ENCODE results near the gene UBASH3A. TPM values are rescaled to one million over a fixed set of nuclear protein-coding genes. Genes with fewer than 3 reads are reported as not detected.

Gene UBASH3A
- total RNA-seq, 1 experiment from 2014 or later: 0.07 TPM

- no peaks in the 10 kb centered on the region for H3K9me3 ChIP-seq (ENCODE audit: control insufficient read depth in 1 of 2, insufficient read depth in 1 of 2, low read depth in 1 of 2, low read length in 2 of 2)
- no peak for ATAC-seq
- H2AFZ ChIP-seq (ENCODE audit: low read depth, low read length, poor library complexity, severe bottlenecking): no peak overlapping the region
- H3K9ac ChIP-seq (ENCODE audit: low read length): no peak overlapping the region
- RAD21 ChIA-PET (ENCODE audit: low non-redundant PET in 1 of 2, low total read pairs in 2 of 2, uncharacterized antibody in 2 of 2, unreplicated experiment in 2 of 2): no interaction called here
- intact Hi-C loops (cut with micrococcal nuclease): loop anchor here (2.0 kb wide), 1 partner anchor 71 kb away; no protein-coding TSS in a partner anchor
- POLR2A ChIA-PET: no interaction called here
- no peaks in the 10 kb centered on the region for H3K36me3 ChIP-seq (ENCODE audit: control insufficient read depth in 1 of 2, insufficient read depth in 2 of 2, low read length in 2 of 2)
- H3K27me3 ChIP-seq (ENCODE audit: insufficient read depth, low read length): no peaks in the 10 kb centered on the region
- DNase-seq (ENCODE audit: low read depth, low spot score): no peak
- H3K9me2 ChIP-seq (ENCODE audit: insufficient read depth): no peaks in the 10 kb centered on the region
- H3K4me3 ChIP-seq (replicated peaks in 1 of 2; ENCODE audit: low read depth in 1 of 2, low read length in 2 of 2): no peak overlapping the region
- no peak overlapping the region for H3K4me2 ChIP-seq (ENCODE audit: low read length)
- TF ChIP-seq FOSL1 (IDR thresholded peaks at IDR 0.05; ENCODE audit: low read depth) (no peak), EZH2 (IDR thresholded peaks at IDR 0.05) (no peak), CEBPB (IDR thresholded peaks at IDR 0.05; ENCODE audit: low read depth) (no peak), SP1 (IDR thresholded peaks at IDR 0.05; ENCODE audit: low read depth) (no peak), RAD21 (IDR thresholded peaks at IDR 0.05; ENCODE audit: low read depth) (no peak), ZFX (IDR thresholded peaks at IDR 0.05) (no peak), SRF (IDR thresholded peaks at IDR 0.05; ENCODE audit: low read depth) (no peak), POLR2A (IDR thresholded peaks at IDR 0.05; ENCODE audit: borderline replicate concordance, extremely low read depth, insufficient read depth, insufficient read length) (no peak), MAX (IDR thresholded peaks at IDR 0.05) (no peak), POLR2AphosphoS5 (IDR thresholded peaks at IDR 0.05; ENCODE audit: low read depth, low read length) (no peak), TCF7L2 (IDR thresholded peaks at IDR 0.05; ENCODE audit: borderline replicate concordance, extremely low read depth, insufficient read depth, insufficient read length) (no peak), ZNF274 (IDR thresholded peaks at IDR 0.05; ENCODE audit: low read depth, low read length) (no peak), EGR1 (IDR thresholded peaks at IDR 0.05; ENCODE audit: low read depth) (no peak), YY1 (IDR thresholded peaks at IDR 0.05; ENCODE audit: extremely low read depth, insufficient replicate concordance, low read depth, low read length) (no peak), REST (IDR thresholded peaks at IDR 0.05; ENCODE audit: low read depth) (no peak), CTCF (IDR thresholded peaks at IDR 0.05 in 2 of 3, conservative IDR thresholded peaks at IDR 0.05 in 1 of 3; ENCODE audit: borderline replicate concordance in 1 of 3, insufficient read depth in 1 of 3, low read depth in 2 of 3, low read length in 2 of 3) (no peak), JUND (IDR thresholded peaks at IDR 0.05) (no peak), CBX3 (IDR thresholded peaks at IDR 0.05; ENCODE audit: low read depth) (no peak)
- TF ChIP-seq, protein P1, sequence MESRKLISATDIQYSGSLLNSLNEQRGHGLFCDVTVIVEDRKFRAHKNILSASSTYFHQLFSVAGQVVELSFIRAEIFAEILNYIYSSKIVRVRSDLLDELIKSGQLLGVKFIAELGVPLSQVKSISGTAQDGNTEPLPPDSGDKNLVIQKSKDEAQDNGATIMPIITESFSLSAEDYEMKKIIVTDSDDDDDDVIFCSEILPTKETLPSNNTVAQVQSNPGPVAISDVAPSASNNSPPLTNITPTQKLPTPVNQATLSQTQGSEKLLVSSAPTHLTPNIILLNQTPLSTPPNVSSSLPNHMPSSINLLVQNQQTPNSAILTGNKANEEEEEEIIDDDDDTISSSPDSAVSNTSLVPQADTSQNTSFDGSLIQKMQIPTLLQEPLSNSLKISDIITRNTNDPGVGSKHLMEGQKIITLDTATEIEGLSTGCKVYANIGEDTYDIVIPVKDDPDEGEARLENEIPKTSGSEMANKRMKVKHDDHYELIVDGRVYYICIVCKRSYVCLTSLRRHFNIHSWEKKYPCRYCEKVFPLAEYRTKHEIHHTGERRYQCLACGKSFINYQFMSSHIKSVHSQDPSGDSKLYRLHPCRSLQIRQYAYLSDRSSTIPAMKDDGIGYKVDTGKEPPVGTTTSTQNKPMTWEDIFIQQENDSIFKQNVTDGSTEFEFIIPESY (IDR thresholded peaks at IDR 0.05; ENCODE audit: extremely low read depth, insufficient replicate concordance, low read length): no peak
- H3K4me1 ChIP-seq (ENCODE audit: control insufficient read depth in 1 of 2, insufficient read depth in 2 of 2, low read length in 2 of 2): peaks cover 3 to 15% of the 10 kb centered on the region in 2 experiments; a peak in 1 of 4 replicates
- H3K27ac ChIP-seq (ENCODE audit: low read depth, low read length): no peak overlapping the region
- no peaks in the 10 kb centered on the region for H3K79me2 ChIP-seq (ENCODE audit: insufficient read depth, low read length)
- no peaks in the 10 kb centered on the region for H4K20me1 ChIP-seq (ENCODE audit: insufficient read depth)
- CTCF ChIA-PET: no interaction called here
- BruUV-seq (replicated peaks): no TSS peak
Measured at GRCh38 chr21:42465803-42466127, 62.1 kb downstream of the UBASH3A start.

All from HCT116 (cell line).